K562 (cell line): Measurements from ENCODE around the gene SLC16A4. TPM values are rescaled to one million over a fixed set of nuclear protein-coding genes. Genes with fewer than 3 reads are reported as not detected.

ENCODE experiments used
- CCNT2 ChIP-seq: IDR thresholded peaks from 2 replicates; pipeline ENCODE4 v1.6.1; 2011; ENCODE audit warnings: borderline replicate concordance, low read depth, mild to moderate bottlenecking, moderate library complexity, mixed read lengths, low read length; ENCODE audit not compliant: insufficient read length; ENCODE audit errors: extremely low read depth
- KDM4B ChIP-seq, 2 experiments: fragments of 450-650 bp in 1 of 2; sonication (generic) in 1 of 2; IDR thresholded peaks; 2 replicates each; pipeline ENCODE4 v1.6.1; 2016 to 2017; ENCODE audit warnings: borderline replicate concordance in 2 of 2, antibody characterized with exemption in 1 of 2, low read depth in 1 of 2, mild to moderate bottlenecking in 1 of 2
- SIN3A ChIP-seq, 2 experiments: fragments of 150-350 bp in 1 of 2; IDR thresholded peaks; 2 replicates each; pipeline ENCODE4 v1.6.1; 2011 to 2016; ENCODE audit warnings: borderline replicate concordance in 2 of 2, low read depth in 2 of 2, low read length in 2 of 2, mild to moderate bottlenecking in 2 of 2, moderate library complexity in 2 of 2; ENCODE audit not compliant: control insufficient read depth in 1 of 2
- TEAD4 ChIP-seq, 2 experiments: sonication (generic) in 1 of 2; formaldehyde crosslinking in 1 of 2; IDR thresholded peaks; 2 replicates each; pipeline versions ENCODE4 v1.6.1 to v1.8.0; 2012 to 2022; ENCODE audit warnings: borderline replicate concordance in 1 of 2, inconsistent platforms in 1 of 2, low read length in 1 of 2, mild to moderate bottlenecking in 1 of 2, missing genetic modification reagents in 1 of 2
- ZEB2 ChIP-seq: fragments of 450-650 bp; IDR thresholded peaks from 2 replicates; pipeline ENCODE4 v1.6.1; 2016
- ZNF140 ChIP-seq: fragments of 250-450 bp; sonication (Bioruptor Pico); IDR thresholded peaks from 2 replicates; pipeline ENCODE4 v1.8.0; 2021; ENCODE audit warnings: moderate library complexity, mild to moderate bottlenecking, inconsistent platforms
- polyA plus RNA-seq, 8 experiments: library from polyadenylated mRNA; depleted of rRNA in 4 of 8; stranded (reverse) in 5 of 8; unstranded in 3 of 8; fragments of >200 nt; fragmentation: Nextera tagmentation in 2 of 8; fragmentation: Illumina TruSeq in 1 of 8; extraction: Ambion mirVana in 2 of 8; extraction: Trizol in 1 of 8; gene quantifications; 2 replicates each; pipeline versions ENCODE4 v1.2.1 to v1.2.3, GENCODE V29; 2011 to 2014; ENCODE audit warnings: inconsistent platforms in 1 of 8, missing spikeins in 1 of 8
- total RNA-seq, 7 experiments: library from RNA; depleted of rRNA in 6 of 7; stranded (reverse); fragments of >200 nt in 6 of 7; fragmentation: Illumina TruSeq in 2 of 7; extraction: Trizol in 2 of 7; gene quantifications; 2 replicates each; pipeline versions ENCODE4 v1.2.1 to v1.2.3, GENCODE V29; 2011 to 2021; ENCODE audit warnings: low replicate concordance in 1 of 7
- TF ChIP-seq, protein P1 (sequence below), 2 experiments: fragments of 450-650 bp; formaldehyde crosslinking in 1 of 2; IDR thresholded peaks; 2 replicates each; pipeline versions ENCODE4 v1.4.0 to v1.6.1; 2014 to 2020; ENCODE audit warnings: mild to moderate bottlenecking in 2 of 2, borderline replicate concordance in 1 of 2, low read depth in 1 of 2
- TF ChIP-seq, protein P2 (sequence below): fragments of 250-450 bp; sonication (Bioruptor Pico); IDR thresholded peaks from 2 replicates; pipeline ENCODE4 v1.5.0; 2020; ENCODE audit warnings: mild to moderate bottlenecking
- TF ChIP-seq, protein P3 (sequence below), 2 experiments: fragments of 150-350 bp in 1 of 2; IDR thresholded peaks; 2 replicates each; pipeline ENCODE4 v1.6.1; 2012 to 2016; ENCODE audit warnings: low read depth in 2 of 2, low read length in 2 of 2, mild to moderate bottlenecking in 1 of 2, moderate library complexity in 1 of 2
- TF ChIP-seq, protein P4 (sequence below): sonication (generic); formaldehyde crosslinking; IDR thresholded peaks from 2 replicates; pipeline ENCODE4 v1.8.0; 2023; ENCODE audit warnings: mild to moderate bottlenecking, missing genetic modification reagents

SLC16A4 gene
- total and polyA plus RNA-seq, 9 of the 15 experiments (the other 6 are each of a cell fraction or from before 2014, with no cell fraction given), result 0.04 to 0.31 (median 0.18) TPM; not detected in 1

DNA sequence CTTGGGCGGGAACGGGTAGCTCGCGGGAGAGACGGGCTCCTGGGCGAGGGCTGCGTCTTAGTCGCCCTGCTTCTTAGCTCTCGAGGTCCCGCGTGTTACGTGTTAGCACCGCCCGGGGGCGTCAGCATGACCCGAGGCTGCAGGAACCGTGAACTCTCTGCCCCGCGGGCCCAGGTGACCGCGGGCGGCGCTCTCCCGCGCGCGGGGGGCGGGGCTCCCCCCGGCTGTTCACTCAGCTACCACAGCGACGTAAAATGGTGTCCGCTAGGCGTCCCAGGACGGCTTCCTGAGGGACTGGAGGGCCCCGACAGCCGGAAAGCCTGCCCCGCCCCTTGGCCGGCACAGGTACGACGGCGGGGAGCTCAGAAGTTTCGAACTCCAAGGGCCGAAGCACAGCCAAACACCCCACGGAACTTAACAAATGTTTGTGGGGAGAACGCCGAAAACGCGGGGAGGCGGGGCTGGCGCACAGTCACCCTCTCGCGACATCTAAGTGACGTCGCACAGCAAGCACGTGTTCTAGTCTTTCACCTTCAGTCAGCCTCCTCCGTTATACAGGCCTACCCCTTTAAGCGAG is 52.4 kb downstream of the SLC16A4 start (continued):
- TF ChIP-seq, protein P1, sequence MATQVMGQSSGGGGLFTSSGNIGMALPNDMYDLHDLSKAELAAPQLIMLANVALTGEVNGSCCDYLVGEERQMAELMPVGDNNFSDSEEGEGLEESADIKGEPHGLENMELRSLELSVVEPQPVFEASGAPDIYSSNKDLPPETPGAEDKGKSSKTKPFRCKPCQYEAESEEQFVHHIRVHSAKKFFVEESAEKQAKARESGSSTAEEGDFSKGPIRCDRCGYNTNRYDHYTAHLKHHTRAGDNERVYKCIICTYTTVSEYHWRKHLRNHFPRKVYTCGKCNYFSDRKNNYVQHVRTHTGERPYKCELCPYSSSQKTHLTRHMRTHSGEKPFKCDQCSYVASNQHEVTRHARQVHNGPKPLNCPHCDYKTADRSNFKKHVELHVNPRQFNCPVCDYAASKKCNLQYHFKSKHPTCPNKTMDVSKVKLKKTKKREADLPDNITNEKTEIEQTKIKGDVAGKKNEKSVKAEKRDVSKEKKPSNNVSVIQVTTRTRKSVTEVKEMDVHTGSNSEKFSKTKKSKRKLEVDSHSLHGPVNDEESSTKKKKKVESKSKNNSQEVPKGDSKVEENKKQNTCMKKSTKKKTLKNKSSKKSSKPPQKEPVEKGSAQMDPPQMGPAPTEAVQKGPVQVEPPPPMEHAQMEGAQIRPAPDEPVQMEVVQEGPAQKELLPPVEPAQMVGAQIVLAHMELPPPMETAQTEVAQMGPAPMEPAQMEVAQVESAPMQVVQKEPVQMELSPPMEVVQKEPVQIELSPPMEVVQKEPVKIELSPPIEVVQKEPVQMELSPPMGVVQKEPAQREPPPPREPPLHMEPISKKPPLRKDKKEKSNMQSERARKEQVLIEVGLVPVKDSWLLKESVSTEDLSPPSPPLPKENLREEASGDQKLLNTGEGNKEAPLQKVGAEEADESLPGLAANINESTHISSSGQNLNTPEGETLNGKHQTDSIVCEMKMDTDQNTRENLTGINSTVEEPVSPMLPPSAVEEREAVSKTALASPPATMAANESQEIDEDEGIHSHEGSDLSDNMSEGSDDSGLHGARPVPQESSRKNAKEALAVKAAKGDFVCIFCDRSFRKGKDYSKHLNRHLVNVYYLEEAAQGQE (IDR thresholded peaks at IDR 0.05; ENCODE audit: borderline replicate concordance), result peak; percentile 60
- TF ChIP-seq, protein P1 (CRISPR knock-in tag; IDR thresholded peaks at IDR 0.05; ENCODE audit: low read depth), result peak; percentile 69
- TF ChIP-seq TEAD4 (IDR thresholded peaks at IDR 0.05; ENCODE audit: low read length) (peak; percentile 54), TEAD4 (CRISPR knock-in tag; IDR thresholded peaks at IDR 0.05; ENCODE audit: borderline replicate concordance) (no peak), ZEB2 (peak; percentile 81), KDM4B (IDR thresholded peaks at IDR 0.05; ENCODE audit: borderline replicate concordance in 2 of 2, low read depth in 1 of 2) (peak in 1 of 2 experiments; percentile 76; a peak in 1 of 4 replicates), SIN3A (IDR thresholded peaks at IDR 0.05; ENCODE audit: borderline replicate concordance in 2 of 2, control insufficient read depth in 1 of 2, low read depth in 2 of 2, low read length in 2 of 2) (peak; percentile 1 to 81; a peak in 2 of 4 replicates), CCNT2 (peak; percentile 97), ZNF140 (CRISPR knock-in tag) (no peak)
- TF ChIP-seq, protein P2, sequence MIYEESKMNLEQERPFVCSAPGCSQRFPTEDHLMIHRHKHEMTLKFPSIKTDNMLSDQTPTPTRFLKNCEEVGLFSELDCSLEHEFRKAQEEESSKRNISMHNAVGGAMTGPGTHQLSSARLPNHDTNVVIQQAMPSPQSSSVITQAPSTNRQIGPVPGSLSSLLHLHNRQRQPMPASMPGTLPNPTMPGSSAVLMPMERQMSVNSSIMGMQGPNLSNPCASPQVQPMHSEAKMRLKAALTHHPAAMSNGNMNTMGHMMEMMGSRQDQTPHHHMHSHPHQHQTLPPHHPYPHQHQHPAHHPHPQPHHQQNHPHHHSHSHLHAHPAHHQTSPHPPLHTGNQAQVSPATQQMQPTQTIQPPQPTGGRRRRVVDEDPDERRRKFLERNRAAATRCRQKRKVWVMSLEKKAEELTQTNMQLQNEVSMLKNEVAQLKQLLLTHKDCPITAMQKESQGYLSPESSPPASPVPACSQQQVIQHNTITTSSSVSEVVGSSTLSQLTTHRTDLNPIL (CRISPR knock-in tag), result no peak
- TF ChIP-seq, protein P3, sequence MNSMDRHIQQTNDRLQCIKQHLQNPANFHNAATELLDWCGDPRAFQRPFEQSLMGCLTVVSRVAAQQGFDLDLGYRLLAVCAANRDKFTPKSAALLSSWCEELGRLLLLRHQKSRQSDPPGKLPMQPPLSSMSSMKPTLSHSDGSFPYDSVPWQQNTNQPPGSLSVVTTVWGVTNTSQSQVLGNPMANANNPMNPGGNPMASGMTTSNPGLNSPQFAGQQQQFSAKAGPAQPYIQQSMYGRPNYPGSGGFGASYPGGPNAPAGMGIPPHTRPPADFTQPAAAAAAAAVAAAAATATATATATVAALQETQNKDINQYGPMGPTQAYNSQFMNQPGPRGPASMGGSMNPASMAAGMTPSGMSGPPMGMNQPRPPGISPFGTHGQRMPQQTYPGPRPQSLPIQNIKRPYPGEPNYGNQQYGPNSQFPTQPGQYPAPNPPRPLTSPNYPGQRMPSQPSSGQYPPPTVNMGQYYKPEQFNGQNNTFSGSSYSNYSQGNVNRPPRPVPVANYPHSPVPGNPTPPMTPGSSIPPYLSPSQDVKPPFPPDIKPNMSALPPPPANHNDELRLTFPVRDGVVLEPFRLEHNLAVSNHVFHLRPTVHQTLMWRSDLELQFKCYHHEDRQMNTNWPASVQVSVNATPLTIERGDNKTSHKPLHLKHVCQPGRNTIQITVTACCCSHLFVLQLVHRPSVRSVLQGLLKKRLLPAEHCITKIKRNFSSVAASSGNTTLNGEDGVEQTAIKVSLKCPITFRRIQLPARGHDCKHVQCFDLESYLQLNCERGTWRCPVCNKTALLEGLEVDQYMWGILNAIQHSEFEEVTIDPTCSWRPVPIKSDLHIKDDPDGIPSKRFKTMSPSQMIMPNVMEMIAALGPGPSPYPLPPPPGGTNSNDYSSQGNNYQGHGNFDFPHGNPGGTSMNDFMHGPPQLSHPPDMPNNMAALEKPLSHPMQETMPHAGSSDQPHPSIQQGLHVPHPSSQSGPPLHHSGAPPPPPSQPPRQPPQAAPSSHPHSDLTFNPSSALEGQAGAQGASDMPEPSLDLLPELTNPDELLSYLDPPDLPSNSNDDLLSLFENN (IDR thresholded peaks at IDR 0.05; ENCODE audit: low read depth in 2 of 2, low read length in 2 of 2), result peak in 1 of 2 experiments; percentile 85; a peak in 2 of 4 replicates
- TF ChIP-seq, protein P4, sequence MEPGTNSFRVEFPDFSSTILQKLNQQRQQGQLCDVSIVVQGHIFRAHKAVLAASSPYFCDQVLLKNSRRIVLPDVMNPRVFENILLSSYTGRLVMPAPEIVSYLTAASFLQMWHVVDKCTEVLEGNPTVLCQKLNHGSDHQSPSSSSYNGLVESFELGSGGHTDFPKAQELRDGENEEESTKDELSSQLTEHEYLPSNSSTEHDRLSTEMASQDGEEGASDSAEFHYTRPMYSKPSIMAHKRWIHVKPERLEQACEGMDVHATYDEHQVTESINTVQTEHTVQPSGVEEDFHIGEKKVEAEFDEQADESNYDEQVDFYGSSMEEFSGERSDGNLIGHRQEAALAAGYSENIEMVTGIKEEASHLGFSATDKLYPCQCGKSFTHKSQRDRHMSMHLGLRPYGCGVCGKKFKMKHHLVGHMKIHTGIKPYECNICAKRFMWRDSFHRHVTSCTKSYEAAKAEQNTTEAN, result peak; percentile 47; the same call in 1 of the 2 replicates
